Measurements from ENCODE around the gene AGPS. TPM values are rescaled to one million over a fixed set of nuclear protein-coding genes. Genes with fewer than 3 reads are reported as not detected.

AGPS gene
- total RNA-seq, 1 experiment from 2014 or later: 107 TPM

DNA sequence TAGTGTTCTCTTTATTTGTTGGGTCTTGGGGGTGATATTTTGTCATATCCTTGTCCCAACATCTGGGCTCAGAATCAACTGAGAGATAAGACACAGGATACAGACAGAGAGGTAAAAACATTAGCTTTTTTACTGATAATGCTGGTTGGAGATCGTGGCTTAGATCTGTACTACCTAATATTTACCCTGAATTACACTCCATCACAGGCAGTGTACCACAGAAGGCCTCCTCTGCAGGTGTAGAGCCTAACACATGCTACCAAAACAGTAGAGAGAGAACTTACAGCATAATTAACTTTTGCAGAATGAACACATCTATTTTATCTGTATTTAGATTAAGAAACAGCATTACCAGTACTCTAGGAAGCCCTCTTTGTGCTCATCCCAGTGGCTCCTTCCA is 6.8 kb downstream of the AGPS start:
- Histone ChIP-seq H3K36me3 (ENCODE audit: low read depth) (peaks cover 10% of the 10 kb centered on the region; the same call in 1 of the 2 replicates), H3K27ac (no peak overlapping the region), H3K4me3 (no peak overlapping the region), H3K4me2 (no peak overlapping the region), H3K9me2 (ENCODE audit: insufficient read depth) (no peaks in the 10 kb centered on the region), H3K9me3 (ENCODE audit: insufficient read depth, low read depth) (no peaks in the 10 kb centered on the region; the same call in 1 of the 2 replicates), H3K79me2 (ENCODE audit: low read depth) (peaks cover 97% of the 10 kb centered on the region), H3K4me1 (replicated peaks; ENCODE audit: insufficient read depth) (peaks cover 46% of the 10 kb centered on the region), H3F3A (ENCODE audit: insufficient read depth, low read depth) (peaks cover 19% of the 10 kb centered on the region), H3K27me3 (ENCODE audit: insufficient read depth, low read depth) (no peaks in the 10 kb centered on the region), H2AFZ (no peak overlapping the region), H4K20me1 (ENCODE audit: insufficient read depth) (no peaks in the 10 kb centered on the region)
- intact Hi-C loops (cut with micrococcal nuclease; ENCODE audit: unreplicated experiment): loop anchor here (5.0 to 10.0 kb wide), 2 partner anchors 187 to 835 kb away; partner anchors contain the start of gene HNRNPA3
- ChIA-PET POLR2A (ENCODE audit: unreplicated experiment) (no interaction called here), CTCF (no interaction called here)
- no peak for DNase-seq
- TF ChIP-seq EZH2 (IDR thresholded peaks at IDR 0.05; ENCODE audit: low read depth): no peak
- TF ChIP-seq, protein P1, sequence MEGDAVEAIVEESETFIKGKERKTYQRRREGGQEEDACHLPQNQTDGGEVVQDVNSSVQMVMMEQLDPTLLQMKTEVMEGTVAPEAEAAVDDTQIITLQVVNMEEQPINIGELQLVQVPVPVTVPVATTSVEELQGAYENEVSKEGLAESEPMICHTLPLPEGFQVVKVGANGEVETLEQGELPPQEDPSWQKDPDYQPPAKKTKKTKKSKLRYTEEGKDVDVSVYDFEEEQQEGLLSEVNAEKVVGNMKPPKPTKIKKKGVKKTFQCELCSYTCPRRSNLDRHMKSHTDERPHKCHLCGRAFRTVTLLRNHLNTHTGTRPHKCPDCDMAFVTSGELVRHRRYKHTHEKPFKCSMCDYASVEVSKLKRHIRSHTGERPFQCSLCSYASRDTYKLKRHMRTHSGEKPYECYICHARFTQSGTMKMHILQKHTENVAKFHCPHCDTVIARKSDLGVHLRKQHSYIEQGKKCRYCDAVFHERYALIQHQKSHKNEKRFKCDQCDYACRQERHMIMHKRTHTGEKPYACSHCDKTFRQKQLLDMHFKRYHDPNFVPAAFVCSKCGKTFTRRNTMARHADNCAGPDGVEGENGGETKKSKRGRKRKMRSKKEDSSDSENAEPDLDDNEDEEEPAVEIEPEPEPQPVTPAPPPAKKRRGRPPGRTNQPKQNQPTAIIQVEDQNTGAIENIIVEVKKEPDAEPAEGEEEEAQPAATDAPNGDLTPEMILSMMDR (conservative IDR thresholded peaks at IDR 0.05): no peak
- BruUV-seq (replicated peaks): no TSS peak

DNA sequence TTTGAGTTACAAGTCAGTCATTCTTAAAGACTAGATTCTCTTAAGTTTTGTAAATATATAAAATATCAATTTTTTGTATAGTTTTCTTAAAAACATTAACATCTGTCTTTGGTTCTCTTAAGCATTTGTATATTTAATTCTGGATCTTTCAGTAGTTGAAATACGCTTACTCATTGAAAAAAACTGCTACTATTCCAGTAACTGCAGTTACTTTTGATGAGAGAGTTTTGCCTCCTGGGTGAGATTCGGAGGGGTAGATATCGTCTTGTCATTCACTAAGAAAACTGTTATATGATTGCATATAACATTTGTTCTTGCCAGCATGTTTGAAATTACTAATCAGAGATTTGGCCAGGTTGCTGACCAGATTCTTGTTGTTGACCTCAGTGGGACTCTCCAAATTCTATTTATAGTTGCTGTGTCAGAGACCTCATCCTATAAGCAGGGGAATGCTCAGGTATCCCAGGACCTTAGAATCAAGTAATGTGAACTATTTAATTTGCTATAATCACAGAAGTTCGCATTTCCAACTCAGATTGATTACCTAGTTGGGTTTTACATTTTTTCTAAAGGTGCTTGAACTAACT is 7.9 kb downstream of the AGPS start:
- BruUV-seq (replicated peaks): no TSS peak
- Histone ChIP-seq H4K20me1 (ENCODE audit: insufficient read depth) (0 out of 2 replicates have a peak, but pooled peaks cover 4% of the 10 kb centered on the region), H2AFZ (no peak overlapping the region), H3K27ac (no peak overlapping the region), H3K79me2 (ENCODE audit: low read depth) (peaks cover 97% of the 10 kb centered on the region), H3K9me2 (ENCODE audit: insufficient read depth) (no peaks in the 10 kb centered on the region), H3K4me3 (no peak overlapping the region), H3K4me1 (replicated peaks; ENCODE audit: insufficient read depth) (peaks cover 35% of the 10 kb centered on the region), H3F3A (ENCODE audit: insufficient read depth, low read depth) (peaks cover 19% of the 10 kb centered on the region), H3K36me3 (ENCODE audit: low read depth) (peaks cover 10% of the 10 kb centered on the region; the same call in 1 of the 2 replicates), H3K27me3 (ENCODE audit: insufficient read depth, low read depth) (no peaks in the 10 kb centered on the region), H3K9me3 (ENCODE audit: insufficient read depth, low read depth) (no peaks in the 10 kb centered on the region; the same call in 1 of the 2 replicates), H3K4me2 (no peak overlapping the region)
- POLR2A ChIA-PET (ENCODE audit: unreplicated experiment): interaction anchor here (0.6 kb wide), 1 partner anchor 134 kb away, joined by 4 read pairs; no protein-coding TSS in a partner anchor
- no peak for TF ChIP-seq EZH2 (IDR thresholded peaks at IDR 0.05; ENCODE audit: low read depth)
- TF ChIP-seq, protein P1 (conservative IDR thresholded peaks at IDR 0.05): no peak
- CTCF ChIA-PET: no interaction called here
- DNase-seq: no peak
- intact Hi-C loops (cut with micrococcal nuclease; ENCODE audit: unreplicated experiment): no loop called here

DNA sequence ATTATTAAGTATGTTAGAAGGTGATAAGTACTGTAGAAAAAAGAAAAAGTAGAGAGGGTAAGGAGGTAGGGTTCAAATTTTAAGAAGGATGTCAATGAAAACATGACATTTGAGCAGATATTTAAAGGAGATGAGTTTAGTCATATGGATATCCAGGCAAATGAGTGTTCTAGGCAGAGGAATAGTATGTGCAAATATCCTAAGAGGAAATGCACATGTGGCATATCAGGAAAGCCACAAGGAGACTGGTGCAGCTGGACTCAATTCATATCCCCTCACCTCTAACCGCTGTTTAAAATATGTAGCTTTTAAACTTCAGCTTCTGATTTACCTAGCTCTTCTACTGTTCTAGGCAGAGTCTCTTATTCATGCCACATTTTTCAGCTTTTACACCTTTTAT is 9.5 kb downstream of the AGPS start:
- no peak overlapping the region for H3K4me3 ChIP-seq
- TF ChIP-seq, protein P1 (conservative IDR thresholded peaks at IDR 0.05): no peak
- TF ChIP-seq EZH2 (IDR thresholded peaks at IDR 0.05; ENCODE audit: low read depth): no peak
- H3K9me2 ChIP-seq (ENCODE audit: insufficient read depth): no peaks in the 10 kb centered on the region
- peaks cover 9% of the 10 kb centered on the region; the same call in 1 of the 2 replicates for H3K36me3 ChIP-seq (ENCODE audit: low read depth)
- DNase-seq: no peak
- 0 out of 2 replicates have a peak, but pooled peaks cover 4% of the 10 kb centered on the region for H4K20me1 ChIP-seq (ENCODE audit: insufficient read depth)
- no peaks in the 10 kb centered on the region; the same call in 1 of the 2 replicates for H3K9me3 ChIP-seq (ENCODE audit: insufficient read depth, low read depth)
- H3K27ac ChIP-seq: no peak overlapping the region
- peaks cover 18% of the 10 kb centered on the region for H3K4me1 ChIP-seq (replicated peaks; ENCODE audit: insufficient read depth)
- H3K79me2 ChIP-seq (ENCODE audit: low read depth): peaks cover 100% of the 10 kb centered on the region
- no peak overlapping the region for H3K4me2 ChIP-seq
- CTCF ChIA-PET: no interaction called here
- H3F3A ChIP-seq (ENCODE audit: insufficient read depth, low read depth): peaks cover 9% of the 10 kb centered on the region
- no peak overlapping the region for H2AFZ ChIP-seq
- no TSS peak for BruUV-seq (replicated peaks)
- intact Hi-C loops (cut with micrococcal nuclease; ENCODE audit: unreplicated experiment): no loop called here
- POLR2A ChIA-PET (ENCODE audit: unreplicated experiment): no interaction called here
- H3K27me3 ChIP-seq (ENCODE audit: insufficient read depth, low read depth): no peaks in the 10 kb centered on the region

Measured in PC-9 (cell line).